ENCODE data around the gene GRPEL1.

Gene GRPEL1

GRCh38 chr4:7112656-7113055 lies 44.8 kb upstream of the GRPEL1 start (continued):
- TF ChIP-seq PRDM2 (tag by site-specific recombination; IDR thresholded peaks at IDR 0.05; ENCODE audit: borderline replicate concordance), result no peak
- TF ChIP-seq ZNF529 (tag by site-specific recombination; IDR thresholded peaks at IDR 0.05; ENCODE audit: insufficient replicate concordance), result no peak
- TF ChIP-seq ZNF600 (tag by site-specific recombination; IDR thresholded peaks at IDR 0.05), result no peak
- TF ChIP-seq ZNF596 (tag by site-specific recombination; IDR thresholded peaks at IDR 0.05), result no peak

DNA sequence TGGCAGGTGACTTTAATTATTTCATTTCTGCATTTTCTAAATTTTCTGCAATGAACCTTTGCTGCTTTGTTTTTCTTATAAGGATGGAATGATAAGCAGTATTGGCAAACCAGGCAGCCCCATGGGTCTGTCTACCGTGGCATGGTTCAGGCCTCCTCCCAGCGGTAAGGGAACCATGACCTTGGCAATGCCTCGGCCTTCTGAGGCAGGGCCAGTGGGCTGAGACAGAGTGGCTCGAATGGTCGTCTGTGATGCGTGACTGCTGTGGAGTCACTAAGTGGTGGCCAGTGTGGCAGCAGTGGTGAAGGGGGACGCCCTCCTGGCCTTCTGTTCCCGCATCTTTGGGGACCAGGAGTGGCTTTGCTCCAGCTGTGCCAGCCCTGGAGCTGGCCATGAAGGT lies 43.6 kb upstream of the GRPEL1 start:
- TF ChIP-seq ZNF530 (tag by site-specific recombination; IDR thresholded peaks at IDR 0.05; ENCODE audit: low read depth) (no peak), ZNF138 (tag by site-specific recombination; IDR thresholded peaks at IDR 0.05; ENCODE audit: borderline replicate concordance) (no peak), ZNF600 (tag by site-specific recombination; IDR thresholded peaks at IDR 0.05) (no peak), WT1 (tag by site-specific recombination; IDR thresholded peaks at IDR 0.05) (no peak), ZNF416 (tag by site-specific recombination; IDR thresholded peaks at IDR 0.05) (no peak), ZNF548 (tag by site-specific recombination; IDR thresholded peaks at IDR 0.05) (no peak), ZNF169 (tag by site-specific recombination; IDR thresholded peaks at IDR 0.05) (no peak), ZBTB20 (tag by site-specific recombination; IDR thresholded peaks at IDR 0.05) (no peak), ZNF354C (tag by site-specific recombination; IDR thresholded peaks at IDR 0.05; ENCODE audit: borderline replicate concordance, low read depth) (no peak)
- TF ChIP-seq, protein P1, sequence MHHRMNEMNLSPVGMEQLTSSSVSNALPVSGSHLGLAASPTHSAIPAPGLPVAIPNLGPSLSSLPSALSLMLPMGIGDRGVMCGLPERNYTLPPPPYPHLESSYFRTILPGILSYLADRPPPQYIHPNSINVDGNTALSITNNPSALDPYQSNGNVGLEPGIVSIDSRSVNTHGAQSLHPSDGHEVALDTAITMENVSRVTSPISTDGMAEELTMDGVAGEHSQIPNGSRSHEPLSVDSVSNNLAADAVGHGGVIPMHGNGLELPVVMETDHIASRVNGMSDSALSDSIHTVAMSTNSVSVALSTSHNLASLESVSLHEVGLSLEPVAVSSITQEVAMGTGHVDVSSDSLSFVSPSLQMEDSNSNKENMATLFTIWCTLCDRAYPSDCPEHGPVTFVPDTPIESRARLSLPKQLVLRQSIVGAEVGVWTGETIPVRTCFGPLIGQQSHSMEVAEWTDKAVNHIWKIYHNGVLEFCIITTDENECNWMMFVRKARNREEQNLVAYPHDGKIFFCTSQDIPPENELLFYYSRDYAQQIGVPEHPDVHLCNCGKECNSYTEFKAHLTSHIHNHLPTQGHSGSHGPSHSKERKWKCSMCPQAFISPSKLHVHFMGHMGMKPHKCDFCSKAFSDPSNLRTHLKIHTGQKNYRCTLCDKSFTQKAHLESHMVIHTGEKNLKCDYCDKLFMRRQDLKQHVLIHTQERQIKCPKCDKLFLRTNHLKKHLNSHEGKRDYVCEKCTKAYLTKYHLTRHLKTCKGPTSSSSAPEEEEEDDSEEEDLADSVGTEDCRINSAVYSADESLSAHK (tag by site-specific recombination; IDR thresholded peaks at IDR 0.05), result no peak
- TF ChIP-seq, protein P2, sequence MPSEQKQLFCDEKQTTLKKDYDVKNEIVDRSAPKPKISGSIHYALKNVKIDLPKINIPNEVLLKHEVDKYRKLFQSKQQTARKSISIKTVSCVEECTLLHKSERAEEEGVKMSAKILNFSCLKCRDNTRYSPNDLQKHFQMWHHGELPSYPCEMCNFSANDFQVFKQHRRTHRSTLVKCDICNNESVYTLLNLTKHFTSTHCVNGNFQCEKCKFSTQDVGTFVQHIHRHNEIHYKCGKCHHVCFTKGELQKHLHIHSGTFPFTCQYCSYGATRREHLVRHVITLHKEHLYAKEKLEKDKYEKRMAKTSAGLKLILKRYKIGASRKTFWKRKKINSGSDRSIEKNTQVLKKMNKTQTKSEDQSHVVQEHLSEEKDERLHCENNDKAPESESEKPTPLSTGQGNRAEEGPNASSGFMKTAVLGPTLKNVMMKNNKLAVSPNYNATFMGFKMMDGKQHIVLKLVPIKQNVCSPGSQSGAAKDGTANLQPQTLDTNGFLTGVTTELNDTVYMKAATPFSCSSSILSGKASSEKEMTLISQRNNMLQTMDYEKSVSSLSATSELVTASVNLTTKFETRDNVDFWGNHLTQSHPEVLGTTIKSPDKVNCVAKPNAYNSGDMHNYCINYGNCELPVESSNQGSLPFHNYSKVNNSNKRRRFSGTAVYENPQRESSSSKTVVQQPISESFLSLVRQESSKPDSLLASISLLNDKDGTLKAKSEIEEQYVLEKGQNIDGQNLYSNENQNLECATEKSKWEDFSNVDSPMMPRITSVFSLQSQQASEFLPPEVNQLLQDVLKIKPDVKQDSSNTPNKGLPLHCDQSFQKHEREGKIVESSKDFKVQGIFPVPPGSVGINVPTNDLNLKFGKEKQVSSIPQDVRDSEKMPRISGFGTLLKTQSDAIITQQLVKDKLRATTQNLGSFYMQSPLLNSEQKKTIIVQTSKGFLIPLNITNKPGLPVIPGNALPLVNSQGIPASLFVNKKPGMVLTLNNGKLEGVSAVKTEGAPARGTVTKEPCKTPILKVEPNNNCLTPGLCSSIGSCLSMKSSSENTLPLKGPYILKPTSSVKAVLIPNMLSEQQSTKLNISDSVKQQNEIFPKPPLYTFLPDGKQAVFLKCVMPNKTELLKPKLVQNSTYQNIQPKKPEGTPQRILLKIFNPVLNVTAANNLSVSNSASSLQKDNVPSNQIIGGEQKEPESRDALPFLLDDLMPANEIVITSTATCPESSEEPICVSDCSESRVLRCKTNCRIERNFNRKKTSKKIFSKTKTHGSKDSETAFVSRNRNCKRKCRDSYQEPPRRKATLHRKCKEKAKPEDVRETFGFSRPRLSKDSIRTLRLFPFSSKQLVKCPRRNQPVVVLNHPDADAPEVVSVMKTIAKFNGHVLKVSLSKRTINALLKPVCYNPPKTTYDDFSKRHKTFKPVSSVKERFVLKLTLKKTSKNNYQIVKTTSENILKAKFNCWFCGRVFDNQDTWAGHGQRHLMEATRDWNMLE (tag by site-specific recombination; conservative IDR thresholded peaks at IDR 0.05; ENCODE audit: low read depth), result no peak
- TF ChIP-seq, protein P3, sequence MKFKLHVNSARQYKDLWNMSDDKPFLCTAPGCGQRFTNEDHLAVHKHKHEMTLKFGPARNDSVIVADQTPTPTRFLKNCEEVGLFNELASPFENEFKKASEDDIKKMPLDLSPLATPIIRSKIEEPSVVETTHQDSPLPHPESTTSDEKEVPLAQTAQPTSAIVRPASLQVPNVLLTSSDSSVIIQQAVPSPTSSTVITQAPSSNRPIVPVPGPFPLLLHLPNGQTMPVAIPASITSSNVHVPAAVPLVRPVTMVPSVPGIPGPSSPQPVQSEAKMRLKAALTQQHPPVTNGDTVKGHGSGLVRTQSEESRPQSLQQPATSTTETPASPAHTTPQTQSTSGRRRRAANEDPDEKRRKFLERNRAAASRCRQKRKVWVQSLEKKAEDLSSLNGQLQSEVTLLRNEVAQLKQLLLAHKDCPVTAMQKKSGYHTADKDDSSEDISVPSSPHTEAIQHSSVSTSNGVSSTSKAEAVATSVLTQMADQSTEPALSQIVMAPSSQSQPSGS (tag by site-specific recombination; IDR thresholded peaks at IDR 0.05; ENCODE audit: low read depth), result no peak
- TF ChIP-seq, protein P4, sequence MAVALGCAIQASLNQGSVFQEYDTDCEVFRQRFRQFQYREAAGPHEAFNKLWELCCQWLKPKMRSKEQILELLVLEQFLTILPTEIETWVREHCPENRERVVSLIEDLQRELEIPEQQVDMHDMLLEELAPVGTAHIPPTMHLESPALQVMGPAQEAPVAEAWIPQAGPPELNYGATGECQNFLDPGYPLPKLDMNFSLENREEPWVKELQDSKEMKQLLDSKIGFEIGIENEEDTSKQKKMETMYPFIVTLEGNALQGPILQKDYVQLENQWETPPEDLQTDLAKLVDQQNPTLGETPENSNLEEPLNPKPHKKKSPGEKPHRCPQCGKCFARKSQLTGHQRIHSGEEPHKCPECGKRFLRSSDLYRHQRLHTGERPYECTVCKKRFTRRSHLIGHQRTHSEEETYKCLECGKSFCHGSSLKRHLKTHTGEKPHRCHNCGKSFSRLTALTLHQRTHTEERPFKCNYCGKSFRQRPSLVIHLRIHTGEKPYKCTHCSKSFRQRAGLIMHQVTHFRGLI (tag by site-specific recombination; IDR thresholded peaks at IDR 0.05), result no peak
- TF ChIP-seq, protein P5, sequence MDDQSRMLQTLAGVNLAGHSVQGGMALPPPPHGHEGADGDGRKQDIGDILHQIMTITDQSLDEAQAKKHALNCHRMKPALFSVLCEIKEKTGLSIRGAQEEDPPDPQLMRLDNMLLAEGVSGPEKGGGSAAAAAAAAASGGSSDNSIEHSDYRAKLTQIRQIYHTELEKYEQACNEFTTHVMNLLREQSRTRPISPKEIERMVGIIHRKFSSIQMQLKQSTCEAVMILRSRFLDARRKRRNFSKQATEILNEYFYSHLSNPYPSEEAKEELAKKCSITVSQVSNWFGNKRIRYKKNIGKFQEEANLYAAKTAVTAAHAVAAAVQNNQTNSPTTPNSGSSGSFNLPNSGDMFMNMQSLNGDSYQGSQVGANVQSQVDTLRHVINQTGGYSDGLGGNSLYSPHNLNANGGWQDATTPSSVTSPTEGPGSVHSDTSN (CRISPR knock-in tag; IDR thresholded peaks at IDR 0.05), result no peak
- CTCF ChIA-PET, result interaction anchor here (0.5 to 2.7 kb wide), 3 partner anchors 9 to 563 kb away, joined by 3 to 9 read pairs (median 3); no protein-coding TSS in a partner anchor
- no peak overlapping the region for H3K27ac ChIP-seq (ENCODE audit: extremely low read depth, low read depth, low read length)
- H3K4me1 ChIP-seq (ENCODE audit: control insufficient read depth, insufficient read depth, low read length), result no peaks in the 10 kb centered on the region
- no peak overlapping the region for H3K4me3 ChIP-seq (ENCODE audit: low read depth, low read length)
- no peaks in the 10 kb centered on the region for H3K9me3 ChIP-seq (ENCODE audit: control insufficient read depth, insufficient read depth, low read depth, low read length)
- H3K36me3 ChIP-seq (ENCODE audit: control insufficient read depth in 2 of 2, insufficient read depth in 1 of 2, low read length in 2 of 2), result no peaks in the 10 kb centered on the region
- POLR2A ChIA-PET, result no interaction called here

Data from HEK293 (cell line).